ENCODE measurements around the gene PAN3.

The PAN3 gene

DNA sequence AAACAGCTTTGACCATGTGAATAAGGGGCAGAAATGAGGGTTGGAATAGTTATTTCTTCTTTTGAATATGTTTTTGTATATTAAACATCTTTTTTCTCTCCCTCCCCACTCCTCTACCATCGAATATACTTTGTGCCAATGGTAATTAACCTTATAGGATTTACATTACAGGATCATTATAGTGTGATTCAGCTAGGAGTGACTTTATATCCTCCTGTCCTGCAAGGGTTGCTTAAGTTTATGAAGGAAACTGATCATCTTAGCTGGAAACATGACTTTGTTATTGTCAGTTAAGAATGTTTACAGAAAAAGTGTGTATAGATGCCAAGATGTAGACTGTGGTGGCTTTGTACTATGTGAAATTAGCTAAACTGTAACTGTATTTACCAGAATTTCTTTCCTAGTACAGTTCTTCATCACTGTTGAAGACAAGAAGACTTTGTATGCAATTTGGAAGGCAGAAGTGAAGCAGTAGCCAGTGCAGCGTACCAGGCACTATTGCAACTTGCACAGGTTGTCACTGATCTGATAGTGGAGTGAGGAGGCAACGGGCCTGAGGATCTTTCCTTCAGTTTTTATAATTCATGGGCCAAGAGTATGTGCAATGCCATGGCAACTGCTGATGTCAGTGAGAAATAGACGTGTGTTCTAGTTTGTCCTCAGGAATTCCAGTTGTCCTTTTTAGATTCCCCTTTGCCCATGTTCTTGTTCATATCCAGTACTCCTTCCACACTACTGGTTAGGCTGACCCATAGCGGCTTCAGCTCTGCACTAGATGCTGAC is 8.2 kb upstream of the PAN3 start:
- no peak for DNase-seq (ENCODE audit: low read depth in 1 of 2, low spot score in 1 of 2)
- TF ChIP-seq GABPA (IDR thresholded peaks at IDR 0.05; ENCODE audit: low read depth): no peak
- TF ChIP-seq, protein P1, sequence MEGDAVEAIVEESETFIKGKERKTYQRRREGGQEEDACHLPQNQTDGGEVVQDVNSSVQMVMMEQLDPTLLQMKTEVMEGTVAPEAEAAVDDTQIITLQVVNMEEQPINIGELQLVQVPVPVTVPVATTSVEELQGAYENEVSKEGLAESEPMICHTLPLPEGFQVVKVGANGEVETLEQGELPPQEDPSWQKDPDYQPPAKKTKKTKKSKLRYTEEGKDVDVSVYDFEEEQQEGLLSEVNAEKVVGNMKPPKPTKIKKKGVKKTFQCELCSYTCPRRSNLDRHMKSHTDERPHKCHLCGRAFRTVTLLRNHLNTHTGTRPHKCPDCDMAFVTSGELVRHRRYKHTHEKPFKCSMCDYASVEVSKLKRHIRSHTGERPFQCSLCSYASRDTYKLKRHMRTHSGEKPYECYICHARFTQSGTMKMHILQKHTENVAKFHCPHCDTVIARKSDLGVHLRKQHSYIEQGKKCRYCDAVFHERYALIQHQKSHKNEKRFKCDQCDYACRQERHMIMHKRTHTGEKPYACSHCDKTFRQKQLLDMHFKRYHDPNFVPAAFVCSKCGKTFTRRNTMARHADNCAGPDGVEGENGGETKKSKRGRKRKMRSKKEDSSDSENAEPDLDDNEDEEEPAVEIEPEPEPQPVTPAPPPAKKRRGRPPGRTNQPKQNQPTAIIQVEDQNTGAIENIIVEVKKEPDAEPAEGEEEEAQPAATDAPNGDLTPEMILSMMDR (IDR thresholded peaks at IDR 0.05; ENCODE audit: insufficient read depth, low read length): no peak
- TF ChIP-seq POLR2AphosphoS5 (IDR thresholded peaks at IDR 0.05; ENCODE audit: low read depth): no peak
- TF ChIP-seq, protein P2, sequence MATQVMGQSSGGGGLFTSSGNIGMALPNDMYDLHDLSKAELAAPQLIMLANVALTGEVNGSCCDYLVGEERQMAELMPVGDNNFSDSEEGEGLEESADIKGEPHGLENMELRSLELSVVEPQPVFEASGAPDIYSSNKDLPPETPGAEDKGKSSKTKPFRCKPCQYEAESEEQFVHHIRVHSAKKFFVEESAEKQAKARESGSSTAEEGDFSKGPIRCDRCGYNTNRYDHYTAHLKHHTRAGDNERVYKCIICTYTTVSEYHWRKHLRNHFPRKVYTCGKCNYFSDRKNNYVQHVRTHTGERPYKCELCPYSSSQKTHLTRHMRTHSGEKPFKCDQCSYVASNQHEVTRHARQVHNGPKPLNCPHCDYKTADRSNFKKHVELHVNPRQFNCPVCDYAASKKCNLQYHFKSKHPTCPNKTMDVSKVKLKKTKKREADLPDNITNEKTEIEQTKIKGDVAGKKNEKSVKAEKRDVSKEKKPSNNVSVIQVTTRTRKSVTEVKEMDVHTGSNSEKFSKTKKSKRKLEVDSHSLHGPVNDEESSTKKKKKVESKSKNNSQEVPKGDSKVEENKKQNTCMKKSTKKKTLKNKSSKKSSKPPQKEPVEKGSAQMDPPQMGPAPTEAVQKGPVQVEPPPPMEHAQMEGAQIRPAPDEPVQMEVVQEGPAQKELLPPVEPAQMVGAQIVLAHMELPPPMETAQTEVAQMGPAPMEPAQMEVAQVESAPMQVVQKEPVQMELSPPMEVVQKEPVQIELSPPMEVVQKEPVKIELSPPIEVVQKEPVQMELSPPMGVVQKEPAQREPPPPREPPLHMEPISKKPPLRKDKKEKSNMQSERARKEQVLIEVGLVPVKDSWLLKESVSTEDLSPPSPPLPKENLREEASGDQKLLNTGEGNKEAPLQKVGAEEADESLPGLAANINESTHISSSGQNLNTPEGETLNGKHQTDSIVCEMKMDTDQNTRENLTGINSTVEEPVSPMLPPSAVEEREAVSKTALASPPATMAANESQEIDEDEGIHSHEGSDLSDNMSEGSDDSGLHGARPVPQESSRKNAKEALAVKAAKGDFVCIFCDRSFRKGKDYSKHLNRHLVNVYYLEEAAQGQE (IDR thresholded peaks at IDR 0.05; ENCODE audit: insufficient replicate concordance, low read depth): no peak
- no peak for TF ChIP-seq SPI1 (IDR thresholded peaks at IDR 0.05; ENCODE audit: borderline replicate concordance, low read depth)
- Histone ChIP-seq H3K27me3 (ENCODE audit: insufficient read depth, poor library complexity, severe bottlenecking) (no peaks in the 10 kb centered on the region), H3K4me3 (replicated peaks; ENCODE audit: insufficient read depth, low read length) (no peak overlapping the region), H3K27ac (replicated peaks) (no peak overlapping the region)

DNA sequence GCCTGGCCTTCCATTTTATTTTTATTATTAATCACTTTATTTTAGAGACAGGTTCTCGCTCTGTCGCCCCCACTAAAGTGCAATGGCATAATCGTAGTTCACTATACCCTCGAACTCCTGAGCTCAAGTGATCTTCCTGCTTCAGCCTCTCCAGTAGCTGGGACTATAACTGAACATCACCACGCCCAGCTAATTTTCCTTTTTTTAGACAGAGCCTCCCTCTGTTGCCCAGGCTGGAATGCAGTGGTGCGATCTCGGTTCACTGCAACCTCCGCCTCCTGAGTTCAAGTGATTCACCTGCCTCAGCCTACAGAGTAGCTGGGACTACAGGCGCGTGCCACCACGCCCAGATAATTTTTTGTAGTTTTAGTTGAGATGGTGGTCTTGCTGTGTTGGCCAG is 6.7 kb upstream of the PAN3 start:
- Histone ChIP-seq H3K27me3 (ENCODE audit: insufficient read depth, poor library complexity, severe bottlenecking) (no peaks in the 10 kb centered on the region), H3K27ac (replicated peaks) (no peak overlapping the region), H3K4me3 (replicated peaks; ENCODE audit: insufficient read depth, low read length) (no peak overlapping the region)
- no peak for DNase-seq (ENCODE audit: low read depth in 1 of 2, low spot score in 1 of 2)
- TF ChIP-seq, protein P1 (IDR thresholded peaks at IDR 0.05; ENCODE audit: insufficient read depth, low read length): no peak
- TF ChIP-seq, protein P2 (IDR thresholded peaks at IDR 0.05; ENCODE audit: insufficient replicate concordance, low read depth): no peak
- TF ChIP-seq SPI1 (IDR thresholded peaks at IDR 0.05; ENCODE audit: borderline replicate concordance, low read depth): no peak
- no peak for TF ChIP-seq POLR2AphosphoS5 (IDR thresholded peaks at IDR 0.05; ENCODE audit: low read depth)
- TF ChIP-seq GABPA (IDR thresholded peaks at IDR 0.05; ENCODE audit: low read depth): no peak

DNA sequence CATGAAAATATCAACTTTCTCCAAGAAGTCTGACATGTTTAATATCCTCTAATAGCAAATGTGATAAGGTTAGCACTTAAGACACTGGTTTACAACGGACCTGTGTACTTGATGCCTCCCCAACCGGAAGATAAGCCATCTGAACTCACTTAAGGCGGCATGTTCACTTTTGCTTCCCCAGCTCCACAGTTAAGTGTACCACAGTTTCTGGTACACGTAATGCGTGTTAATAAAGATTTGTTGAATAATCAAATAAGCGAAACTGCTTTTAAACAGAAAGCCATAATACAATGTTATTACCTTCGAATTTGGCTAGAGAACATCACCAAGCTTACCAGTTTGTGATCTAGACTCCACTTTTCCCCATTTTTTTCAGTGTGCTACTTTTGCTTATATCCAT is 1.4 kb upstream of the PAN3 start:
- Histone ChIP-seq H3K4me3 (replicated peaks; ENCODE audit: insufficient read depth, low read length) (peak overlapping the region; percentile 67), H3K27me3 (ENCODE audit: insufficient read depth, poor library complexity, severe bottlenecking) (no peaks in the 10 kb centered on the region), H3K27ac (replicated peaks) (peak overlapping the region; percentile 99)
- peak in 1 of 2 experiments; percentile 43 for DNase-seq (ENCODE audit: low read depth in 1 of 2, low spot score in 1 of 2)
- TF ChIP-seq, protein P2 (IDR thresholded peaks at IDR 0.05; ENCODE audit: insufficient replicate concordance, low read depth): no peak
- TF ChIP-seq, protein P1 (IDR thresholded peaks at IDR 0.05; ENCODE audit: insufficient read depth, low read length): no peak
